Measurements from ENCODE around the gene REX1BD. TPM values are rescaled to one million over a fixed set of nuclear protein-coding genes. Genes with fewer than 3 reads are reported as not detected.
A peak's percentile ranks its signal among the peaks of the same experiment; 100 is the strongest.
"Not testable (repeated sequence)": the region's sequence is repeated elsewhere in the genome, so short reads cannot be mapped to it uniquely, and the experiment has no call there.

REX1BD gene
- total RNA-seq, 2 experiments from 2014 or later: 91.5 to 98.7 TPM

DNA sequence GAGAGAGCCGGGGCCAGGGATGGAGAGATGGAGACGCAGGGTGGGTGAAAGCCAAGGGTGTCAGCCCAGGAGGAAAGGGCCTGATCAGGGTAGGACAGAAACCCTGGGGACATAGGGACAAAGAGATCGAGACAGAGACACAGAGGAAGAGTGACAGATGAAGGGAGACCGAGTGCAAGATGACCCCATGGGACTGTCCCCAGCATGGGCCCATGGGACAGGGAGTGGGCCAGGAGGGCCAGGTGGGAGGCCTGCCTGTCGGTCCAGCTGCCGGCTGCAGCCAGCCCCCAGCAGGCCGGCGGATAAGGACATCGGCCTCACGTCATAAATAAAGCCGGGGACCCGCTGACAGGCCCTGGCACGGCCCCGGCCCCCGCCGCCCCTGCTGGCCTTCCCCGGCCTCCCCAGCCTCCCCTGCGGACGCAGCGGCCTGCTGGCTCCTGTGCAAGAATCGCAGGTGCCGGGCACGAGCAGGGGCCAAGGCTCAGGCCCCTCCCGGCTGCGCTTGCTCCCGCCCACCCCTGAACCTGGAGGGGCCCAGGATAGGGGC, 6.3 kb downstream of the REX1BD start:
- ChIA-PET CTCF (interaction anchor here (1.1 to 2.6 kb wide), 6 partner anchors 10 to 252 kb away, joined by 3 to 23 read pairs (median 8); partner anchors contain the start of genes ELL and UBA52), POLR2A (interaction anchor here (1.0 kb wide), 1 partner anchor 41 kb away, joined by 3 read pairs; no protein-coding TSS in a partner anchor)
- Mint-ChIP-seq H3K27ac (no peak overlapping the region), H3K27me3 (ENCODE audit: low read depth) (peaks cover 2% of the 10 kb centered on the region), H3K4me3 (peak overlapping the region; percentile 64), H3K36me3 (ENCODE audit: low read depth) (peaks cover 15% of the 10 kb centered on the region), H3K4me1 (ENCODE audit: low read depth) (peaks cover 24% of the 10 kb centered on the region), H3K9me3 (ENCODE audit: insufficient read depth) (no peaks in the 10 kb centered on the region)
- ATAC-seq: peak; percentile 10
- no peak for DNase-seq

DNA sequence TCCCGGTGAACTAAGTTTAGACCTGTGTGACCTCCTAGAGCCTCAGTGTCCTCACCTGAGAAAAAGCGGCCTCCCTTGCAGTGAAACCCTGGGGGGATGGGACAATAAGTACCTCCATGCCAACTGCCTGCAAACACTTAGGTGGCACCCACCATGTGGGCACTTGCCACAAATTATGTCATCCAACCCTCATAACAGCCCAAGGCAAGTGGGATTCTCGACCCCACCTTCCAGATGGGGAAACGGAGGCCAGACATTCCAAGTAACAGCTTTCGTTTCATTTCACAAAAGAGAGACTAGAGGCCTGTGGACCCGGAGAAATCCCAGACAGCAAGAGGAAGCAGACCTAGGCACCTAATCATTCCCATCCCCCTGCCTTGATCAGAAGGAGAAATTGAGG, 6.9 kb downstream of the REX1BD start:
- ATAC-seq: no peak
- POLR2A ChIA-PET: interaction anchor here (1.0 kb wide), 1 partner anchor 40 kb away, joined by 3 read pairs; no protein-coding TSS in a partner anchor

GRCh38 chr19:18596752-18597157, 8.2 kb downstream of the REX1BD start:
- POLR2A ChIA-PET: no interaction called here
- CTCF ChIA-PET: interaction anchor here (0.8 kb wide), 1 partner anchor 127 kb away, joined by 3 read pairs; no protein-coding TSS in a partner anchor

More for the DNA sequence above, 6.9 kb downstream of the REX1BD start:
- Mint-ChIP-seq H3K27ac (no peak overlapping the region), H3K4me3 (no peak overlapping the region), H3K27me3 (ENCODE audit: low read depth) (peaks cover 2% of the 10 kb centered on the region), H3K9me3 (ENCODE audit: insufficient read depth) (no peaks in the 10 kb centered on the region), H3K4me1 (ENCODE audit: low read depth) (peaks cover 21% of the 10 kb centered on the region), H3K36me3 (ENCODE audit: low read depth) (peaks cover 12% of the 10 kb centered on the region)
- no peak for DNase-seq
- CTCF ChIA-PET: interaction anchor here (1.3 to 2.1 kb wide), 2 partner anchors 10 to 252 kb away, joined by 5 to 8 read pairs; no protein-coding TSS in a partner anchor

DNA sequence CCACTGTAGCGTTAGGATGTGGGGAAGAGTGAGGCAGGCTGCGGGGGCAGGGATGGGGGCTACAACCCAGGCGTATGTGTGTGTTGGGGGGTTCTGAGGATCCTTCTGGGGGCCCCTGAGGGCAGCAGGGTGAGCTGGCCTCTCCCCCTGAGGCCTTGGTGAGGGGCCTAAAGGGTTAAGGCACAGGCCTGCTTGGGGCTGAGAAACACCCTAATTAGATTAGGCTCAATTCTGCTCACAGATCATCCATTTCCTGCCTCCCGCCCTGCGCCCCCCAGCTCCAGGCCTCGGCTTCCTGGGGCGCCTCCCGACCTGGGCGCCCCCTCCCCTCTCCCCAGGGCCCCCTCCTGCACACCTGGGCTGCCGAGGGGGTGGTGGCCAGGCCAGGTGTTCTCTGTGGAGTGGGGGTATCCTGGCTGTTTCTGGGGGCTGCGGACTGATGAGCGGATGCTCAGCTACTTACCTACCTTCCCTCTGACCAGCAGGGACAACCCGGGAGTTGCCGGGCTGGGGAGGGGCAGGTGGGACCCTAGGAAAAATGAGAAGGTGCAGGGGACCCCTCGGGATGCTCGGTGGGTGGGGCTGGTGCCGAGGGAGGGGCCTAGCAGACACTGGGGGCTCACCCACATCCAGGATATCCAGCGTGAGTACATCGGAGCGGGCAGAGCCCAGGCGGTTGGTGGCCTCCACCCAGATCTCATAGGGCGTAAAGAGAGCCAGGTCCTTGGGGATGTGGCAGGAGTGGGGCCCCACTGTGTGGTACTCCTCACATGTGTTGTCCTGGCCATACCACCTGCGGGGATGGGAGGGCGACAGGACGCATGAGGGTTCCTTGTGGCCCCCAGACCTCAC, 9.4 kb downstream of the REX1BD start:
- H3K27me3 Mint-ChIP-seq (ENCODE audit: low read depth): peaks cover 15% of the 10 kb centered on the region
- ChIA-PET POLR2A (no interaction called here), CTCF (interaction anchor here (1.3 kb wide), 1 partner anchor 75 kb away, joined by 3 read pairs; no protein-coding TSS in a partner anchor)
- DNase-seq: no peak
- H3K27ac Mint-ChIP-seq: no peak overlapping the region
- H3K4me1 Mint-ChIP-seq (ENCODE audit: low read depth): peaks cover 18% of the 10 kb centered on the region
- H3K4me3 Mint-ChIP-seq: no peak overlapping the region
- no peaks in the 10 kb centered on the region for H3K36me3 Mint-ChIP-seq (ENCODE audit: low read depth)
- no peaks in the 10 kb centered on the region for H3K9me3 Mint-ChIP-seq (ENCODE audit: insufficient read depth)
- ATAC-seq: no peak

More at GRCh38 chr19:18596752-18597157, 8.2 kb downstream of the REX1BD start:
- ATAC-seq: peak; percentile 15
- Mint-ChIP-seq H3K4me1 (ENCODE audit: low read depth) (peaks cover 18% of the 10 kb centered on the region), H3K27ac (no peak overlapping the region), H3K36me3 (ENCODE audit: low read depth) (peaks cover 5% of the 10 kb centered on the region), H3K9me3 (ENCODE audit: insufficient read depth) (no peaks in the 10 kb centered on the region), H3K4me3 (no peak overlapping the region), H3K27me3 (ENCODE audit: low read depth) (peaks cover 5% of the 10 kb centered on the region)
- DNase-seq: no peak

DNA sequence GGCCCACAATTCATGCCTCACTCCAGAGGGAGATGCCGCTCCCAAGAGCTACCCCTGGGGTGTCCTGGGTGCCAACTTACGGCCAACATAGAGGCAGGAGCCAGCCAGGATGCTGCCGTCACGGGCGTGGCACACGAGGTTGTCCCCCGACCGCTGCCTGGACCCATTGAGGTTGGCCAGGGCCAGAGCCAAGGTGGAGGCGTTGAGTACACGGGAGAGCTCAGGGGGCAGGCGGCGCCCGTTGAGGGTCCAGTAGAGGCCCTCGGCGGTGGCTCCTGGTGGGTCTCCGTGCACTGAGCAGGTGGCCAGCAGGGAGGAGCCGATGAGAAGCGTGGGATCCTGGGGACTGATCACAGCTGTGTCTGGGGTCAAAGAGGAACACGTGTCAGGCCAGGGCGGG, 10.9 kb downstream of the REX1BD start:
- H3K4me3 Mint-ChIP-seq: no peak overlapping the region
- no peak overlapping the region for H3K27ac Mint-ChIP-seq
- H3K9me3 Mint-ChIP-seq (ENCODE audit: insufficient read depth): no peaks in the 10 kb centered on the region
- H3K4me1 Mint-ChIP-seq (ENCODE audit: low read depth): peaks cover 17% of the 10 kb centered on the region
- ChIA-PET POLR2A (interaction anchor here (0.7 kb wide), 1 partner anchor 879 kb away, joined by 4 read pairs; no protein-coding TSS in a partner anchor), CTCF (interaction anchor here (1.3 kb wide), 1 partner anchor 11 kb away, joined by 5 read pairs; the partner anchor contains the start of gene REX1BD)
- H3K27me3 Mint-ChIP-seq (ENCODE audit: low read depth): peaks cover 22% of the 10 kb centered on the region
- H3K36me3 Mint-ChIP-seq (ENCODE audit: low read depth): no peaks in the 10 kb centered on the region
- ATAC-seq: no peak
- DNase-seq: no peak

DNA sequence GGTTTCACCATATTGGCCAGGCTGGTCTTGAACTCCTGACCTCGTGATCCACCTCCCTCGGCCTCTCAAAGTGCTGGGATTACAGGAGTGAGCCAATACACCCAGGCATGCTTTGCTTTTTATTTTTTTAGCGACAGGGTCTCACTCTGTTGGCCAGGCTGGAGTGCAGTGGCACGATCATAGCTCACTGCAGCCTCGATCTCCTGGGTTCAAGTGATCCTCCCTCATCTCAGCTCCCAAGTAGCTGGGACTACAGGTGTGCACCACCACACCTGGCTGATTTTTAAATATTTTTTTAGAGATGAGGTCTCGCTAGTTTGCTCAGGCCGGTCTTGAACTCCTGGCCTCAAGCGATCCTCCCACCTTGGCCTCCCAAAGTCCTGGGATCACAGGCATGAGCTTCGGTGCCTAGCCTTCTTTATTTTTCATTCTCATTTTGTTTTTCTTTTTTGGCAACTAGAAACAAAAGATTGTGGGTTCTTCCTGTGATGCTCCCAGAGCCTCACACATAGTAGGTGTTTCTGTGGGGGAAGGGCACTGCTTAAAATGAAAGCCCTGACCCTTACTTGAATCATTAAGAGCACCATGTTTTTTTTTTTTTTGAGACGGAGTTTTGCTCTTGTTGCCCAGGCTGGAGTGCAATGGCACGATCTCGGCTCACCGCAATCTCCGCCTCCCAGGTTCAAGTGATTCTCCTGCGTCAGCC, 12.2 kb downstream of the REX1BD start:
- H3K36me3 Mint-ChIP-seq (ENCODE audit: low read depth); POLR2A ChIA-PET; ATAC-seq; DNase-seq; H3K4me3 Mint-ChIP-seq; H3K9me3 Mint-ChIP-seq (ENCODE audit: insufficient read depth); H3K27ac Mint-ChIP-seq: not testable (repeated sequence)
- Mint-ChIP-seq H3K27me3 (ENCODE audit: low read depth) (peaks cover 32% of the 10 kb centered on the region), H3K4me1 (ENCODE audit: low read depth) (peaks cover 14% of the 10 kb centered on the region)
- CTCF ChIA-PET: interaction anchor here (0.6 kb wide), 1 partner anchor 247 kb away, joined by 3 read pairs; no protein-coding TSS in a partner anchor

- Mint-ChIP-seq H3K27me3 (ENCODE audit: low read depth) (peaks cover 33% of the 10 kb centered on the region), H3K4me3 (no peak overlapping the region), H3K27ac (no peak overlapping the region), H3K4me1 (ENCODE audit: low read depth) (peaks cover 7% of the 10 kb centered on the region), H3K9me3 (ENCODE audit: insufficient read depth) (no peaks in the 10 kb centered on the region), H3K36me3 (ENCODE audit: low read depth) (no peaks in the 10 kb centered on the region)
- CTCF ChIA-PET: no interaction called here
- ATAC-seq (no peak), DNase-seq (no peak)
- POLR2A ChIA-PET: no interaction called here
Observed at GRCh38 chr19:18601875-18602274, 13.3 kb downstream of the REX1BD start.

DNA sequence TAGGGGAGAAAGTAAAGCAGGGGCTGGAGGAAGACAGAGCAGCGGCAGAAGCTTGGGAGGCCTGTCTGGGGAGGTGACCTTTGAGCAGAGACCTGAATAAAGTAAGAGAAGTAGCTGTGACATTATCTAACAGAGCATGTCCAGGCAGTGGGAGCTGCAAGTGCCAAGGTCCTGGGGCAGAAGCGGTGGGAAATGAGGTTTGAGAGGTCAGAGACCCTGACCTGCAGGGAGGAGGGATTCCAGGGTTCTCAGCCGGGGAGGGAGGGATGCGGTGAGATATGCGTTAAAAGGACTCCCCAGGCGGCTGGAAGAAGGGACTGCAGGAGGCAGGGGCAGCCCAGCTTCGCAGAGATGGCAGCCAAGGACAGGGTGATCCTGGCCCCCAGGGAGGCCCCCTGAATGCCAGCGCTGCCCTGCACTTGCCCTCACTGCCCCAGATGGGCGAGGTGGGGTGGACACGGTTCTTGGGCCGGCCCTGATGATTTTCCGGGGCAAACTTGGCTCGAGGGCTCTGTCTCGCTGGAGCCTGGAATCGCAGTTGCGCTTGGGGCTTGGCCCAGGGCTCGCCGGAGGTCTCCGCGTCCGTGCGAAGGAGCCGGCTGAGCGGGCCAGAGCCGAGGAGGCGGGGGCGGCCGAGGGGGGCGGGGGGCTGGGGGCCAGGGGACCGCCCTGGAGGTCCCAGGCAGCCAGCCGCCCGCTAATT, 14.8 kb downstream of the REX1BD start:
- Mint-ChIP-seq H3K27ac (no peak overlapping the region), H3K9me3 (ENCODE audit: insufficient read depth) (no peaks in the 10 kb centered on the region), H3K36me3 (ENCODE audit: low read depth) (no peaks in the 10 kb centered on the region), H3K27me3 (ENCODE audit: low read depth) (peaks cover 47% of the 10 kb centered on the region), H3K4me1 (ENCODE audit: low read depth) (peaks cover 7% of the 10 kb centered on the region), H3K4me3 (no peak overlapping the region)
- POLR2A ChIA-PET: no interaction called here
- CTCF ChIA-PET: interaction anchor here (0.8 kb wide), 1 partner anchor 12 kb away, joined by 3 read pairs; no protein-coding TSS in a partner anchor
- DNase-seq: peak; percentile 34
- peak; percentile 46 for ATAC-seq

GRCh38 chr19:18603958-18604819, 15.6 kb downstream of the REX1BD start:
- Mint-ChIP-seq H3K9me3 (ENCODE audit: insufficient read depth) (no peaks in the 10 kb centered on the region), H3K36me3 (ENCODE audit: low read depth) (no peaks in the 10 kb centered on the region), H3K27ac (no peak overlapping the region), H3K4me3 (no peak overlapping the region), H3K27me3 (ENCODE audit: low read depth) (peaks cover 55% of the 10 kb centered on the region), H3K4me1 (ENCODE audit: low read depth) (peaks cover 7% of the 10 kb centered on the region)
- no peak for DNase-seq
- CTCF ChIA-PET: no interaction called here
- POLR2A ChIA-PET: interaction anchor here (0.5 to 0.6 kb wide), 2 partner anchors 381 to 463 kb away, joined by 3 read pairs; no protein-coding TSS in a partner anchor
- no peak for ATAC-seq

DNA sequence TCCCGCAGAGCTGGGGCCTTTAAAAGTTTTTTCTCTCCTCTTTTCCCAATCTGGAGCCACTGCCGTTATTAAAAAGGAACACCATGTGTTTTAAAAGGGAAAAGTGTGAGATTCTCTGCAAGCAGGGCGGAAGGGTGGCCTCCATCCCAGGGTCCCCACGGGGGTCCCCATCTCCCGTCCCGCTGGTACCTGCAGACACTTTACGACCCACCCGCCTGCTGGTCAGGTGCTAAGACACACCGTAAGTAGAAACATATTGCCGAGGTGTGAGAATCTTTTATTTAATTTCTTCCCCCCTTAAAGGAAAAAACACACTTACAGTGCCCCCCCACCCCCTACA, 16.2 kb downstream of the REX1BD start:
- Mint-ChIP-seq H3K4me3 (no peak overlapping the region), H3K27me3 (ENCODE audit: low read depth) (peaks cover 61% of the 10 kb centered on the region)
- POLR2A ChIA-PET: interaction anchor here (0.5 to 0.6 kb wide), 2 partner anchors 382 to 463 kb away, joined by 3 read pairs; no protein-coding TSS in a partner anchor

More for the DNA sequence above, 16.2 kb downstream of the REX1BD start:
- ATAC-seq (no peak), DNase-seq (no peak)
- Mint-ChIP-seq H3K4me1 (ENCODE audit: low read depth) (peaks cover 7% of the 10 kb centered on the region), H3K36me3 (ENCODE audit: low read depth) (no peaks in the 10 kb centered on the region), H3K27ac (no peak overlapping the region), H3K9me3 (ENCODE audit: insufficient read depth) (no peaks in the 10 kb centered on the region)
- CTCF ChIA-PET: no interaction called here
